Omental fat pad (tissue), 4 donors: ENCODE measurements around the gene EPYC. TPM values are rescaled to one million over a fixed set of nuclear protein-coding genes. Genes with fewer than 3 reads are reported as not detected.

Source experiments
- ATAC-seq: fragments of 150-250 bp; one replicate; pipeline ENCODE4 v1.9.1; 2016; ENCODE audit warnings: mild to moderate bottlenecking, moderate library complexity; ENCODE audit not compliant: low FRiP score
- DNase-seq: peaks from one replicate; pipeline ENCODE4 v3.0.0-alpha.2; 2019; ENCODE audit warnings: low spot score
- total RNA-seq, 4 donors: library from RNA; depleted of rRNA; stranded (reverse); fragments of >200 nt; gene quantifications; one replicate each; pipeline ENCODE4 v1.1.0, GENCODE V29; 2016
- TF ChIP-seq, protein P1 (sequence below), 3 donors: fragments of 450-650 bp; IDR thresholded peaks; one replicate each; pipeline ENCODE4 v1.5.1; 2016 to 2017; ENCODE audit warnings: antibody characterized with exemption in 3 of 3, mild to moderate bottlenecking in 3 of 3, moderate library complexity in 2 of 3

The EPYC gene
- total RNA-seq, 4 donors from 2014 or later: not detected

DNA sequence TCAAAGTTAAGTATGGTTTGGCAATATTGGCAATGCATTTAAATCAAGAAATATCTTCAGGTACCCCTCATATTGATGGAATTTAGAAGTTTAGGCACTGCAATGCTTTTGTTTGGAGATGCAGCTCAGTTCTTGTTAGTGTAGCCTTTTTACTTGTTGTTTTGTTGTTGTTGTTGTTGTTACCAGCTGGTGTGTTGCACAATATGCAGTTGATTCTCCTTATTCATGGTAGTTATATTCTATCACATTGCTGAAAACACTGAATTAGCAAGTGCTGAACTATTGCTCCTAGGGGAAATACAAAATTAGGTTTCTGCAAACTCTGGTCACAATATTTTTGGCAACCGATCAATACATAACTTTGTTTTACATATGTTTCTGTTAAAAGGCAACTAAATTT lies 84.5 kb downstream of the EPYC start:
- TF ChIP-seq, protein P1, sequence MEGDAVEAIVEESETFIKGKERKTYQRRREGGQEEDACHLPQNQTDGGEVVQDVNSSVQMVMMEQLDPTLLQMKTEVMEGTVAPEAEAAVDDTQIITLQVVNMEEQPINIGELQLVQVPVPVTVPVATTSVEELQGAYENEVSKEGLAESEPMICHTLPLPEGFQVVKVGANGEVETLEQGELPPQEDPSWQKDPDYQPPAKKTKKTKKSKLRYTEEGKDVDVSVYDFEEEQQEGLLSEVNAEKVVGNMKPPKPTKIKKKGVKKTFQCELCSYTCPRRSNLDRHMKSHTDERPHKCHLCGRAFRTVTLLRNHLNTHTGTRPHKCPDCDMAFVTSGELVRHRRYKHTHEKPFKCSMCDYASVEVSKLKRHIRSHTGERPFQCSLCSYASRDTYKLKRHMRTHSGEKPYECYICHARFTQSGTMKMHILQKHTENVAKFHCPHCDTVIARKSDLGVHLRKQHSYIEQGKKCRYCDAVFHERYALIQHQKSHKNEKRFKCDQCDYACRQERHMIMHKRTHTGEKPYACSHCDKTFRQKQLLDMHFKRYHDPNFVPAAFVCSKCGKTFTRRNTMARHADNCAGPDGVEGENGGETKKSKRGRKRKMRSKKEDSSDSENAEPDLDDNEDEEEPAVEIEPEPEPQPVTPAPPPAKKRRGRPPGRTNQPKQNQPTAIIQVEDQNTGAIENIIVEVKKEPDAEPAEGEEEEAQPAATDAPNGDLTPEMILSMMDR (IDR thresholded peaks at IDR 0.05): no peak
- DNase-seq (no peak), ATAC-seq (no peak)

DNA sequence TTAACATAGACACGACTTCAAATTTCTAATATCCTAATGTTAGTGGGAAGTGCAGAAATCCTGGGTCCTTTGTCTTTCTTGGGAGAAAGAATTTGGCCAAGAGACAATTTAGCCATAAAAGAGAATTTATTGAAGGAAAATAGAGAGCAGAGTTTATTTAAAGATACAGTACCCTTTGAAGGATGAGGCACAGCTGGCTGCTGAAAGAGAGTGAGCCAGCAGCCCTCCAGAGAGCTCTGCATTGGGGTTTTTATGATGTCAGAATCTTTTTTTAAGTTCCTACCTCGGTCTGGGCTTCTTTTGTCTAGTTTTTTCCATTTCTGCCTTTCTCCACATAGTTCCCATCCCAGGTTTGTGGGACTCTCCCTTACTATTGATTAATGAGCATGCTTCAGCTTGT lies 87.3 kb downstream of the EPYC start:
- ATAC-seq: no peak
- DNase-seq: no peak
- TF ChIP-seq, protein P1 (IDR thresholded peaks at IDR 0.05): no peak

DNA sequence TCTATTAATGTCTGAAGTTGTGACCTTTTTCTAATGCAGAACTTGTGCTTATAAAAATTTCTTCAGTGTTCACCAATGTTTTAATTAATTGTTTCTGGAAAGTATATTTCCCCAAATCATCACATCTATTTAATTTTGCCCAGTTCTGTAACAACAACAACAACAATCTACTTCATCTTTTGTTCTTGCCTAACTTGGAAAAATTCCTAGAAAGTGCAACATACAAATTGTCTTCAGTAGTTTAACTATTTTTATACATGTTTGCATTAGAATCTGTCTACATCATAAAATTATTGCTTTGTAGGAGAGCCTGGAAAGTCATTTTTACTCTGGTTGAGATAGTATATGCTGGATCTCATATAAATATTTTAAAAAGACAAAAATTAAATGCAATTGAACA lies 88.3 kb downstream of the EPYC start:
- DNase-seq (no peak), ATAC-seq (no peak)
- TF ChIP-seq, protein P1 (IDR thresholded peaks at IDR 0.05): no peak

DNA sequence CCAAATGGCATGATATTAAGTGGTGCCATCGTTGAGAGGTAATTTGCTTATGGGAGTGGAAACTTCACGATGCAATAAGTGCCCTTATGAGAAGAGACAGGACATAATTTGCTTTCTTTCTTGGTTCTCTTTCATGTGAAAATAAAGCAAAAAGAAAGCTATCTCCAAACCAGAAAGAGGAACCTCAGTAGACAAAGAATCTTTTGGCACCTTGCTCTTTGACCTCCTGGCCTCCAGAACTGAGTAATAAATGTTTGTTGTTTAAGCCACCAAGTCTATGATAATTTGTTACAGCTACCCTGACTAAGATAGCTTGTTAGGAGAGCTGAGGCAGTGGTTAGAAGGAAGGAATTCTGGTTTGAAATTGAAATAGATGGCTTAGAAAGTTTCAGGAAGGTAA lies 89.4 kb downstream of the EPYC start:
- no peak for DNase-seq
- no peak for ATAC-seq
- TF ChIP-seq, protein P1 (IDR thresholded peaks at IDR 0.05): no peak

Other genes starting within 250 kb of the EPYC start
- not detected for gene CCER1, start 49.8 kb downstream of the EPYC start, total RNA-seq
- gene KERA, start 53.1 kb upstream of the EPYC start, total RNA-seq: not detected
- gene LUM, start 106.5 kb upstream of the EPYC start, total RNA-seq: 100 to 1,000 TPM; 213 to 557 (median 340) TPM
- 1,000 to 10,000 TPM in 3 of 4 donors, 100 to 1,000 TPM in 1; 753 to 2,728 (median 2,146) TPM for gene DCN, start 177.8 kb upstream of the EPYC start, total RNA-seq